AG10803 (cell line): ENCODE results near the gene CXXC4.

ENCODE experiments used
- DNase-seq: peaks from one replicate; pipeline ENCODE4 v3.0.0; 2010; ENCODE audit warnings: low read depth
- H3K4me3 ChIP-seq: 2 replicates; pipeline ENCODE4 v1.5.1; 2011; ENCODE audit warnings: mild to moderate bottlenecking, low read length, control low read depth
- CTCF ChIP-seq: conservative IDR thresholded peaks from 2 replicates; pipeline ENCODE4 v1.5.1; 2011; ENCODE audit warnings: mild to moderate bottlenecking, low read length, control low read depth, inconsistent platforms

CXXC4 gene

GRCh38 chr4:104447294-104447693 is 47.4 kb downstream of the CXXC4 start:
- no peak overlapping the region for H3K4me3 ChIP-seq
- no peak for TF ChIP-seq CTCF
- no peak for DNase-seq

- no peak for TF ChIP-seq CTCF
- DNase-seq = no peak
- H3K4me3 ChIP-seq = no peak overlapping the region
Observed at GRCh38 chr4:104446431-104447278, 48.0 kb downstream of the CXXC4 start.

- no peak overlapping the region for H3K4me3 ChIP-seq
- no peak for DNase-seq
- TF ChIP-seq CTCF = no peak
Observed at GRCh38 chr4:104444685-104445084, 50.0 kb downstream of the CXXC4 start.

- no peak for TF ChIP-seq CTCF
- DNase-seq = no peak
- H3K4me3 ChIP-seq = no peak overlapping the region
Observed at GRCh38 chr4:104436542-104436941, 58.2 kb downstream of the CXXC4 start.

- H3K4me3 ChIP-seq = no peak overlapping the region
- no peak for TF ChIP-seq CTCF
- DNase-seq = no peak
Observed at GRCh38 chr4:104429150-104429741, 65.4 kb downstream of the CXXC4 start.

GRCh38 chr4:104425948-104426347 is 68.7 kb downstream of the CXXC4 start:
- DNase-seq = no peak
- no peak for TF ChIP-seq CTCF
- no peak overlapping the region for H3K4me3 ChIP-seq

GRCh38 chr4:104424989-104425388 is 69.7 kb downstream of the CXXC4 start:
- no peak for TF ChIP-seq CTCF
- no peak overlapping the region for H3K4me3 ChIP-seq
- no peak for DNase-seq
